GM15510 (cell line): ENCODE results near the gene NDUFA12.

Experiments used
- POLR2A ChIP-seq: IDR thresholded peaks from 3 replicates; pipeline ENCODE4 v1.6.1; 2011; ENCODE audit warnings: borderline replicate concordance; ENCODE audit not compliant: insufficient read length; ENCODE audit errors: extremely low read depth

The NDUFA12 gene

GRCh38 chr12:95003213-95003920 is at the start of gene NDUFA12:
Gene NDUFA12 (minus strand): TSS chr12:95003697. CDS start chr12:95003680, 17 bp downstream.
- peak; percentile 95 for TF ChIP-seq POLR2A

GRCh38 chr12:95051241-95051640 is 47.7 kb upstream of the NDUFA12 start:
- TF ChIP-seq POLR2A: no peak

GRCh38 chr12:95037906-95038305 is 34.4 kb upstream of the NDUFA12 start:
- no peak for TF ChIP-seq POLR2A

- no peak for TF ChIP-seq POLR2A
Measured at GRCh38 chr12:95034750-95035149, 31.3 kb upstream of the NDUFA12 start.

- no peak for TF ChIP-seq POLR2A
Measured at GRCh38 chr12:95022477-95022876, 19.0 kb upstream of the NDUFA12 start.

- no peak for TF ChIP-seq POLR2A
Measured at GRCh38 chr12:95017482-95017881, 14.0 kb upstream of the NDUFA12 start.

- no peak for TF ChIP-seq POLR2A
Measured at GRCh38 chr12:95016120-95016519, 12.6 kb upstream of the NDUFA12 start.

- TF ChIP-seq POLR2A: no peak
Measured at GRCh38 chr12:95014554-95014953, 11.1 kb upstream of the NDUFA12 start.

- TF ChIP-seq POLR2A: no peak
Measured at GRCh38 chr12:95006206-95006605, 2.7 kb upstream of the NDUFA12 start.

GRCh38 chr12:95004610-95005009 is 1.1 kb upstream of the NDUFA12 start:
- no peak for TF ChIP-seq POLR2A

GRCh38 chr12:95003921-95004272 is 400 bp upstream of the NDUFA12 start:
- no peak for TF ChIP-seq POLR2A

GRCh38 chr12:95002754-95003153 is 743 bp downstream of the NDUFA12 start:
- TF ChIP-seq POLR2A: no peak

- TF ChIP-seq POLR2A: no peak
Measured at GRCh38 chr12:94998326-94998725, 5.2 kb downstream of the NDUFA12 start.

GRCh38 chr12:94997726-94998125 is 5.8 kb downstream of the NDUFA12 start:
- TF ChIP-seq POLR2A: no peak

GRCh38 chr12:94997061-94997460 is 6.4 kb downstream of the NDUFA12 start:
- no peak for TF ChIP-seq POLR2A

GRCh38 chr12:94994312-94994711 is 9.2 kb downstream of the NDUFA12 start:
- TF ChIP-seq POLR2A: no peak

- TF ChIP-seq POLR2A: no peak
Measured at GRCh38 chr12:94990222-94990621, 13.3 kb downstream of the NDUFA12 start.
